RPMI7951 (cell line): Measurements from ENCODE around the gene S100A13. TPM values are rescaled to one million over a fixed set of nuclear protein-coding genes. Genes with fewer than 3 reads are reported as not detected.
"Not testable (repeated sequence)": the region's sequence is repeated elsewhere in the genome, so short reads cannot be mapped to it uniquely, and the experiment has no call there.

Experiments
- DNase-seq: peaks from one replicate; pipeline ENCODE4 v3.0.0-alpha.2; 2012; ENCODE audit warnings: low read depth
- total RNA-seq: library from RNA; depleted of rRNA; stranded (reverse); fragments of >200 nt; shearing (Covaris generic); gene quantifications from 2 replicates; pipeline ENCODE4 v1.2.3, GENCODE V29; 2014

Gene S100A13
- total RNA-seq, 1 experiment from 2014 or later, result 571 TPM

DNA sequence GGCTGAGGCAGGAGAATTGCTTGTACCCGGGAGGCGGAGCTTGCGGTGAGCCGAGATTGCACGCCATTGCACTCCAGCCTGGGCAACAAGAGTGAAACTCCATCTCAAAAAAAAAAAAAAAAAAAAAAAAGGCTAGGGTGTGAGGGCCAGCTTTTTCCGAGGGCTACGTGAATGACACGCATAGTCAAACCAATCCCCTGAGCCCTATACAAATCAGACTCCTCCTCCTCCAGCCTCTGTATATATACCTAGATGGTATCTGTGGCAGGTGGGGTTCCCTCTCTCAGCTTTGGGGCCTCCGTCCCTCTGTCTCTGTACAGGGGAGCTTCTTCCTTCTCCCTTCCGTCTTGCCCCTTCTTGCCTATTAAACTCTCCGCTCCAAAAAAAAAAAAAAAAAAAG lies 21.1 kb downstream of the S100A13 start:
- no peak for DNase-seq

DNA sequence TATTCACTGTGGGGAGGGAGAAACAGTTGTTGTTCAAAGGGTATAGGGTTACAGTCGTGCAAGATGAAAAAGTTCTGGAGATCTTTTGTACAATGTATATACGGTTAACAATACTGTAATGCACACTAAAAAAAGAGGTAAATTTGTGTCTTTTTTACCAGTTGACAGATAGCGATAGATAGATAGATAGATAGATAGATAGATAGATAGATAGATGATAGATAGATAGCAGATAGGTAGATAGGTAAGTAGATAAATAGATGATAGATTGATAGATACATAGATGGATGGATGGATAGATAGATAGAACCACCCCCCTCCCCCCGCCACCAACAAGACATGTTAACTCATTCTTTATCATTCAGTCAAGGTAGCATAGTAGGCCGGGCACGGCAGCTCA lies 24.6 kb downstream of the S100A13 start:
- no peak for DNase-seq

DNA sequence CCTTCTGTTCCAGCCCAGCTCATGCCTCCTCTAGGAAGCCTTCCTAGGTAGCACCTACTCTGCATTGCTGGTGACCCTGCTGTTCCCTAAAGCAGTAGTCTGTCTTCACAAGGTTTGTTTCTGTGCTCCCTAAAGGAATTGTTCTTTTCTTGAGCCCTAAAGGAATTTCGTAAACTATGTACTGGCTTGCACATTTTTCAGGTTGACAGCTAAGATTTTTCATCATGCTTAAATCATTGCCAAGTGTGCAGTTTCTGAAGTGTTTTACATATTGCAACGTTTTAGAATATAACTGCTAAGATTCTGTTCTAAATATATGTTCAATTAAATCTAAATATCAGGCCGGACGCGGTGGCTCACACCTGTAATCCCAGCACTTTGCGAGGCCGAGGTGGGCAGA lies 27.5 kb downstream of the S100A13 start:
- DNase-seq, result no peak

- peak; percentile 87 for DNase-seq
Observed at GRCh38 chr1:153598309-153599172, 28.8 kb downstream of the S100A13 start.

- peak; percentile 86 for DNase-seq
Observed at GRCh38 chr1:153597206-153597605, 30.1 kb downstream of the S100A13 start.

GRCh38 chr1:153592748-153593147 lies 34.6 kb downstream of the S100A13 start:
- no peak for DNase-seq

DNA sequence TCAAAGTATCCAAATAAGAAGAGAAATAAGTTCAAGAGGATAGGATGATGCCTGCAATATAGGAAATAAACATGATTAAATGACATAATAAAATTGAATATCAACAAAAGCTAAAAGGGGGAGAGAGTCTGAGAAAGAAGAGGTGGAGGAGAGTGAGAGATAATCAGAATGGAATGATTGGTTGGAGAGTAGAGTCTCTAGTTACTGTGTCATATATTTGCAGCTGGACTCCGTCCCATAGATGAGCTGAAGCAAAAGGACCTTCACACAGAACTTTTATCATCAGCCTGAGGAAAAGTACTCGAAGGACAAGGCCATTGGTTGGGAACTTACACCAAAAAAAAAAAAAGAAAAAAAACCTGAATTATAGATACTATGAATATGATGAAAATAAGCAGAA lies 38.8 kb downstream of the S100A13 start:
- no peak for DNase-seq

DNA sequence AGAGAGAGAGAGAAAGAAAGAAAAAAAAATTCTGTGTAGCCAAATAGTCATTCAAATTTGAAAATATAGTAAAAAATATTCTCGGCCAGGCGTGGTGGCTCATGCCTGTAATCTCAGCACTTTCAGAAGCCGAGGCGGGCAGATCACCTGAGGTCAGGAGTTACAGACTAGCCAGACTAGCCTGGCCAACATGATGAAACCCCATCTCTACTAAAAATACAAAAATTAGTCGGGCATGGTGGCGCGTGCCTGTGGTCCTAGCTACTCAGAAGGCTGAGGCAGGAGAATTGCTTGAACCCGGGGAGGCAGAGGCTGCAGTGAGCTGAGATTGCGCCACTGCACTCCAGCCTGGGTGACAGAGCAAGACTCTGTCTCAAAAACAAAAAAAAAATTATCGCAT lies 39.3 kb downstream of the S100A13 start:
- DNase-seq, result not testable (repeated sequence)

DNA sequence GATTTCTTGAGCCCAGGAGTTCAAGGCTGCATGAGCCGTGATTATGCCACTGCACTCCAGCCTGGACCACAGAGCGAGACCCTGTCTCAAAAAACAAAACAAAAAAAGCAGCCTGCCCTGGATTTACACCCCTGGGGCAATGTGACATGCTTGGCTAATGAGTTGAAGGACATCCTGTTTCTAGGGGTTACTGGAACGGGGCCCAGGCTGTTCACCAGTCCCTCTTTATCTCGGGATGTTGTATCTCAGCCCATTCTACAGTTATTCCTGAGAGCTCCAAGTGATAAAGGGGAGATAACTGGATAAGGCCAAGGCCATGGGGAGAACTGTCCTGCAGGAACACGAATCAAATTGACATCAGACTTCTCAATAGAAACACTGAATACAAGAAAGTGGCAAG lies 40.0 kb downstream of the S100A13 start:
- DNase-seq, result peak; percentile 76

GRCh38 chr1:153586347-153586746 lies 41.0 kb downstream of the S100A13 start:
- DNase-seq, result no peak

- no peak for DNase-seq
Observed at GRCh38 chr1:153585006-153585405, 42.3 kb downstream of the S100A13 start.

- no peak for DNase-seq
Observed at GRCh38 chr1:153583976-153584375, 43.3 kb downstream of the S100A13 start.

GRCh38 chr1:153583514-153583913 lies 43.8 kb downstream of the S100A13 start:
- not testable (repeated sequence) for DNase-seq

DNA sequence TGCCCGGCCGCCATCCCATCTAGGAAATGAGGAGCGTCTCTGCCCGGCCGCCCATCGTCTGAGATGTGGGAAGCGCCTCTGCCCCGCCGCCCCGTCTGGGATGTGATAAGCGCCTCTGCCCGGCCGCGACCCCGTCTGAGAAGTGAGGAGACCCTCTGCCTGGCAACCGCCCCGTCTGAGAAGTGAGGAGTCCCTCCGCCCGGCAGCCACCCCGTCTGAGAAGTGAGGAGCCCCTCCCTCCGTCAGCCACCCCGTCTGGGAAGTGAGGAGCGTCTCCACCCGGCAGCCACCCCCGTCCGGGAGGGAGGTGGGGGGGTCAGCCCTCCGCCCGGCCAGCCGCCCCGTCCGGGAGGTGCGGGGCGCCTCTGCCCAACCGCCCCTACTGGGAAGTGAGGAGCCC lies 44.5 kb downstream of the S100A13 start:
- DNase-seq, result not testable (repeated sequence)

GRCh38 chr1:153578936-153579335 lies 48.4 kb downstream of the S100A13 start:
- DNase-seq, result no peak

- DNase-seq, result no peak
Observed at GRCh38 chr1:153578490-153578889, 48.8 kb downstream of the S100A13 start.

- DNase-seq, result no peak
Observed at GRCh38 chr1:153577624-153578051, 49.7 kb downstream of the S100A13 start.

DNA sequence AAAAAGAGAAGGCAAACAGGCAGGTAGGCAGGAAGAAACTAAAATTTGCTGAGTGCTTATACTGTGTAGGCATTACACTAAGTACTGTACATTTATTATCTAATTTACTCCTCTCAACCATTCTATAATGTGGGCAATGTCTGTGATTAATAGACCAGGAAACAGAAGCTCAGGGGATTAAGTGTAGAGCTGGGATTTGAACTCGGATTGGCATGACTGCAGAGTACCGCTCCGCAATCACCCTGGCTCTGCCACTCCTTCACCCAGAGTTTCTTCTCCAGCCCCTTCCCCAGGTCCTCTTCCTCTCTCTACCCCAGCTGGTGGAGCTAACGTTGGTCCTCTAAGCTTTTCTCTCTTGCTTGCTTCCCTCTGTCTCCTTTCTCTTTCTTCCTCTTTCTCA lies 50.2 kb downstream of the S100A13 start:
- no peak for DNase-seq

DNA sequence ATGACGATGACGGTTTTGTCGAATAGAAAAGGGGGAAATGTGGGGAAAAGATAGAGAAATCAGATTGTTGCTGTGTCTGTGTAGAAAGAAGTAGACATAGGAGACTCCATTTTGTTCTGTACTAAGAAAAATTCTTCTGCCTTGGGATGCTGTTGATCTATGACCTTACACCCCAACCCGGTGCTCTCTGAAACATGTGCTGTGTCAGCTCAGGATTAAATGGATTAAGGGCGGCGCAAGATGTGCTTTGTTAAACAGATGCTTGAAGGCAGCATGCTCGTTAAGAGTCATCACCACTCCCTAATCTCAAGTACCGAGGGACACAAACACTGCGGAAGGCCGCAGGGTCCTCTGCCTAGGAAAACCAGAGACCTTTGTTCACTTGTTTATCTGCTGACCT lies 51.8 kb downstream of the S100A13 start:
- not testable (repeated sequence) for DNase-seq

DNA sequence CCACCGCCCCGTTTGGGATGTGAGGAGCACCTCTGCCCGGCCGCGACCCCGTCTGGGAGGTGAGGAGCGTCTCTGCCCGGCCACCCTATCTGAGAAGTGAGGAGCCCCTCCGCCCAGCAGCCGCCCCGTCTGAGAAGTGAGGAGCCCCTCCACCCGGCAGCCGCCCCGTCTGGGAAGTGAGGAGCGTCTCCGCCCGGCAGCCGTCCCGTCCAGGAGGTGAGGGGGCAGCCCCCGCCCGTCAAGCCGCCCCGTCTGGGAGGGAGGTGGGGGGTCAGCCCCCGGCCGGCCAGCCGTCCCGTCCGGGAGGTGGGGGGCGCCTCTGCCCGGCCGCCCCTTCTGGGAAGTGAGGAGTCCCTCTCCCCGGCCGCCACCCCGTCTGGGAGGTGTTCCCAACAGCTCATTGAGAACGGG lies 52.2 kb downstream of the S100A13 start:
- DNase-seq, result not testable (repeated sequence)

GRCh38 chr1:153573351-153573750 lies 54.0 kb downstream of the S100A13 start:
- peak; percentile 17 for DNase-seq

DNA sequence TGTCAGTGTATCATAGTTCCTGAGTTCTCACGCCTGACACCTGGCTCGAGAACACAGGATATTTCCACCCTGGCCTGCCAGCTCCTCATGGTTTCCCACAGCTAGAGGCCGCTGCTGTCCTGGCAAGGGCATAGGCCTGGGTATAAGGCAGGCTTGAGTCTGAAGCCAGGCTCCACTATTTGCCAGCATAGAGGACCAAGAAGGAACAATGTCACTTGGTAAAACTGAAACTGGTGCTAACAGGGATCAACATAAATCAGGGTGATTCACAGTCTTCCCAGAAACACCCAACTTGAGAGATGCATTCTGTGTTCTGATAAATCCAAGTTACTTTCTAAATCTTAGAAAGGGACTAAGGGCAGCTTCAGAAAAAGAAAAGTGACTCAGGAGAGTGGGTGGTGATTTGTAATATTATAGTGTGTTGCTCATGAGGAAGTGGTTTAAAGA lies 54.7 kb downstream of the S100A13 start:
- DNase-seq, result peak; percentile 85

DNA sequence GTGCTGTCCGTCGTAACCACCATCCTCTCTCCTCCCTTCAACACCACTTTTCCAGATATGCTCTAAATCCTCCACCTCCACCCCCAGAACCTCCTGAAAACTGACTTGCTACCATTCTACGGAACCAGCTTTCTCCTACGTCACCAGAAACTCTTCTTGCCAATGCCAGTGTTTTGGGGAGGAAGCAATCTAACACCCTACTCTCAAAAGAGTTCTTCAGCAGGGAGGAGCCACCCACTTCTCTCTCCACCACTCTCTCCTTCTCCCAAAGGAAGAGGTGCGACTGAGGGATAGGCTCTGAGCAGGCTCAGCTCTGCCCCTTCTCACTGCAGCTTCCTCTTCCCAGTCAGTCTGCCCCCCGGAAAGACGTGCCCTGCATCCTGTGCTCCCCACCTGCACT lies 55.6 kb downstream of the S100A13 start:
- DNase-seq, result peak; percentile 14

GRCh38 chr1:153570874-153571273 lies 56.4 kb downstream of the S100A13 start:
- no peak for DNase-seq
